HCT116 (cell line): ENCODE results near the gene LENG9. TPM values are rescaled to one million over a fixed set of nuclear protein-coding genes. Genes with fewer than 3 reads are reported as not detected.

Experiments used
- ATAC-seq: fragments of 200-7000 bp; cut with Tn5 transposase; 2 replicates; pipeline ENCODE4 v1.9.1; 2020; ENCODE audit warnings: mild to moderate bottlenecking, moderate library complexity
- BruUV-seq: library from RNA; stranded (reverse); fragments of 400-500 nt; replicated peaks from 2 replicates; lab custom pipeline; 2021; lab: Mats Ljungman, UMichigan
- CTCF ChIA-PET: fragments of 300-600 bp; sonication (Branson Sonifier 250); formaldehyde crosslinking; loops from one replicate; lab custom pipeline; 2021; ENCODE audit warnings: antibody characterized with exemption; lab: Charles Lee
- POLR2A ChIA-PET: fragments of 300-600, 350-600 bp; sonication (Branson Sonifier 250); formaldehyde crosslinking; loops from one replicate; lab custom pipeline; 2021; ENCODE audit warnings: antibody characterized with exemption; lab: Charles Lee
- RAD21 ChIA-PET, 2 experiments: fragments of 300-600 bp; sonication (Branson Sonifier 250); formaldehyde crosslinking; loops; one replicate each; lab custom pipeline; 2023; ENCODE audit warnings: low total read pairs in 2 of 2; ENCODE audit not compliant: uncharacterized antibody in 2 of 2, unreplicated experiment in 2 of 2, low non-redundant PET in 1 of 2; lab: Charles Lee
- DNase-seq: peaks from one replicate; pipeline ENCODE4 v3.0.0-alpha.2; 2010; ENCODE audit warnings: low read depth, low spot score
- H2AFZ ChIP-seq: fragments of 200-600 bp; shearing (Covaris generic), sonication (generic); 2 replicates; pipeline ENCODE4 v1.6.1; 2017; ENCODE audit warnings: low read depth, mixed run types, mixed read lengths, antibody characterized with exemption, low read length; ENCODE audit not compliant: poor library complexity, severe bottlenecking
- H3K27ac ChIP-seq: 2 replicates; pipeline ENCODE4 v1.5.1; 2012; ENCODE audit warnings: low read depth, low read length
- H3K27me3 ChIP-seq: fragments of 200-600 bp; sonication (generic); 2 replicates; pipeline ENCODE4 v1.6.1; 2016; ENCODE audit warnings: mixed run types, low read length, mixed read lengths; ENCODE audit not compliant: insufficient read depth
- H3K36me3 ChIP-seq, 2 experiments: fragments of 200-500 bp in 1 of 2; fragments of 200-600 bp in 1 of 2; sonication (Bioruptor generic) in 1 of 2; sonication (generic) in 1 of 2; 2 replicates each; pipeline versions ENCODE4 v1.5.1 to v1.6.1; 2014 to 2016; ENCODE audit warnings: low read length in 2 of 2, inconsistent platforms in 1 of 2, mixed read lengths in 1 of 2, mixed run types in 1 of 2; ENCODE audit not compliant: insufficient read depth in 2 of 2, control insufficient read depth in 1 of 2
- H3K4me1 ChIP-seq, 2 experiments: fragments of 200-600 bp in 1 of 2; sonication (generic) in 1 of 2; 2 replicates each; pipeline versions ENCODE4 v1.5.1 to v1.6.1; 2012 to 2017; ENCODE audit warnings: low read length in 2 of 2, inconsistent platforms in 1 of 2, mild to moderate bottlenecking in 1 of 2, mixed read lengths in 1 of 2, mixed run types in 1 of 2, moderate library complexity in 1 of 2; ENCODE audit not compliant: insufficient read depth in 2 of 2, control insufficient read depth in 1 of 2
- H3K4me2 ChIP-seq: fragments of 200-600 bp; sonication (generic); 2 replicates; pipeline ENCODE4 v1.6.1; 2017; ENCODE audit warnings: mixed run types, low read length, mixed read lengths
- H3K4me3 ChIP-seq, 2 experiments: fragments of 200-600 bp in 1 of 2; sonication (generic) in 1 of 2; replicated peaks in 1 of 2; 2 replicates each; pipeline ENCODE4 v1.5.1; 2011 to 2016; ENCODE audit warnings: low read length in 2 of 2, control low read depth in 1 of 2, low read depth in 1 of 2, mild to moderate bottlenecking in 1 of 2, mixed read lengths in 1 of 2, mixed run types in 1 of 2
- H3K79me2 ChIP-seq: fragments of 200-600 bp; sonication (generic); 2 replicates; pipeline ENCODE4 v1.6.1; 2017; ENCODE audit warnings: mild to moderate bottlenecking, mixed run types, low read length, moderate library complexity, mixed read lengths; ENCODE audit not compliant: insufficient read depth
- H3K9ac ChIP-seq: fragments of 200-600 bp; sonication (generic); 2 replicates; pipeline ENCODE4 v1.6.1; 2016; ENCODE audit warnings: low read length, mixed read lengths
- H3K9me2 ChIP-seq: fragments of 200-600 bp; sonication (generic), shearing (Covaris generic); 2 replicates; pipeline ENCODE4 v1.6.1; 2017; ENCODE audit warnings: mixed run types, mild to moderate bottlenecking, moderate library complexity; ENCODE audit not compliant: insufficient read depth
- H3K9me3 ChIP-seq, 2 experiments: fragments of 200-500 bp in 1 of 2; fragments of 200-600 bp in 1 of 2; sonication (Bioruptor generic) in 1 of 2; sonication (generic) in 1 of 2; 2 replicates each; pipeline ENCODE4 v1.6.1; 2014 to 2017; ENCODE audit warnings: low read length in 2 of 2, mixed read lengths in 2 of 2, inconsistent platforms in 1 of 2, low read depth in 1 of 2, mild to moderate bottlenecking in 1 of 2, mixed run types in 1 of 2, moderate library complexity in 1 of 2; ENCODE audit not compliant: control insufficient read depth in 1 of 2, insufficient read depth in 1 of 2
- H4K20me1 ChIP-seq: fragments of 200-600 bp; sonication (generic), shearing (Covaris generic); 2 replicates; pipeline ENCODE4 v1.6.1; 2017; ENCODE audit warnings: mixed run types, mild to moderate bottlenecking, moderate library complexity; ENCODE audit not compliant: insufficient read depth
- CBX3 ChIP-seq: IDR thresholded peaks from 2 replicates; pipeline ENCODE4 v1.6.1; 2012; ENCODE audit warnings: low read depth
- CEBPB ChIP-seq: IDR thresholded peaks from 2 replicates; pipeline ENCODE4 v1.6.1; 2012; ENCODE audit warnings: low read depth
- EGR1 ChIP-seq: IDR thresholded peaks from 2 replicates; pipeline ENCODE4 v1.6.1; 2012; ENCODE audit warnings: low read depth
- ELF1 ChIP-seq: IDR thresholded peaks from 2 replicates; pipeline ENCODE4 v1.6.1; 2012; ENCODE audit warnings: low read depth, borderline replicate concordance
- EZH2 ChIP-seq: fragments of 200-600 bp; sonication (generic); IDR thresholded peaks from 2 replicates; pipeline ENCODE4 v1.6.1; 2017; ENCODE audit warnings: antibody characterized with exemption, mixed run types
- EZH2phosphoT487 ChIP-seq: fragments of 200-600 bp; IDR thresholded peaks from 2 replicates; pipeline ENCODE4 v1.6.1; 2018; ENCODE audit warnings: antibody characterized with exemption, borderline replicate concordance
- FOSL1 ChIP-seq: IDR thresholded peaks from 2 replicates; pipeline ENCODE4 v1.6.1; 2012; ENCODE audit warnings: low read depth
- POLR2AphosphoS5 ChIP-seq: IDR thresholded peaks from 2 replicates; pipeline ENCODE4 v1.6.1; 2011; ENCODE audit warnings: mild to moderate bottlenecking, low read depth, low read length, moderate library complexity
- RAD21 ChIP-seq: IDR thresholded peaks from 2 replicates; pipeline ENCODE4 v1.6.1; 2012; ENCODE audit warnings: low read depth, mild to moderate bottlenecking
- SP1 ChIP-seq: IDR thresholded peaks from 2 replicates; pipeline ENCODE4 v1.6.1; 2012; ENCODE audit warnings: low read depth
- TCF7L2 ChIP-seq: IDR thresholded peaks from 2 replicates; pipeline ENCODE4 v1.7.0; 2011; ENCODE audit warnings: borderline replicate concordance, inconsistent platforms; ENCODE audit not compliant: insufficient read depth, insufficient read length; ENCODE audit errors: extremely low read depth
- ZFX ChIP-seq: fragments of 450-650 bp; IDR thresholded peaks from 2 replicates; pipeline ENCODE4 v1.6.1; 2017
- intact Hi-C: fragments of 100-400 bp; cut with micrococcal nuclease; formaldehyde crosslinking; loops from 2 replicates; pipeline ENCODE4 v1.10.0; 2022
- total RNA-seq: library from RNA; stranded (reverse); gene quantifications from one replicate; pipeline ENCODE4 v1.2.1, GENCODE V29; 2021; ENCODE audit not compliant: unreplicated experiment
- TF ChIP-seq, protein P1 (sequence below): IDR thresholded peaks from 2 replicates; pipeline ENCODE4 v1.6.1; 2012
- TF ChIP-seq, protein P2 (sequence below): IDR thresholded peaks from 2 replicates; pipeline ENCODE4 v1.6.1; 2011; ENCODE audit warnings: mild to moderate bottlenecking, low read length, moderate library complexity; ENCODE audit not compliant: insufficient replicate concordance; ENCODE audit errors: extremely low read depth
- TF ChIP-seq, protein P3 (sequence below): IDR thresholded peaks from 2 replicates; pipeline ENCODE4 v1.6.1; 2012; ENCODE audit warnings: low read depth

LENG9 gene
- total RNA-seq, 1 experiment from 2014 or later = 9.0 TPM

DNA sequence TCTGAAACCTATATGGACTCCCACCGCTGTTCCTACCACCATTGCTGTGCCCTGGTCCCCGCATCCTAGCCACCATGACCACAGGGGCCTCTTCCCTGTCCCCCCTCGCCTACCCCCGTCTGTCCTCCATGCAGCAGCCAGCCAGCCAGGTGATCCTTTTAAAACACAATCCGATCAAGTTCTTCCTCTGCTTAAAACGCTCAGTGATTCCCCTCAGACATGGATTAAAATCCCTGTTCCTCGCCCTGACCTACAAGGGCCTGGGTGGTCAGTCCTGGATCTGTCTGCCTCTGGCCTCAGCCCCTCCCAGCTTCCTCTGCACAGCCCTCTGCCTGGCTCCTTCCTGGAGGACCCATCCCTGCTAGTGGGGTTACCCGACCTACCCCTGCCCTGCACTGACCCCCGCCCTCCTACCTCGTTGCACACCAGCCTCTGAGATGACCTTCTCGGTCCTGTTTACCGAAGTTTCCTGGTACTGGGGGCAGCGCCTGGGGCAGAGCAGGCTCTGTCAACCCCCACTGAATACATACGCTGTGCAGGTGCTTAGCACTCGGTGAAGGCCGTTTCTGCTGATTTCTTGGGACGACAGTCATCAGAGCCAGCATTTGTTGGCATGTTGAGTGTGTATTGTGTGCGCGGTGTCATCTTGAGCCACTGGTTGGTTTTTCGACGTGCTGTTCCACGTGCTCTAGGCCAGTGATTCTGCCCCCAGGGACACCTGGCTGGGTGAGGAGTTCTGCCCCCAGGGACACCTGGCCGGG, 29.3 kb downstream of the LENG9 start:
- intact Hi-C loops = no loop called here
- ATAC-seq (no peak), DNase-seq (no peak)
- 0 out of 2 replicates have a peak, but pooled peaks have one; percentile 15 for TF ChIP-seq POLR2AphosphoS5
- no peak for TF ChIP-seq RAD21
- Histone ChIP-seq H3K9me2 (no peaks in the 10 kb centered on the region), H3K9me3 (no peaks in the 10 kb centered on the region), H3K27ac (no peak overlapping the region), H3K79me2 (no peaks in the 10 kb centered on the region), H3K4me1 (peaks cover 29 to 41% of the 10 kb centered on the region in 2 experiments), H4K20me1 (no peaks in the 10 kb centered on the region), H3K9ac (no peak overlapping the region), H2AFZ (no peak overlapping the region), H3K36me3 (peaks cover 0 to 5% of the 10 kb centered on the region in 2 experiments; a peak in 1 of 4 replicates), H3K4me3 (no peak overlapping the region), H3K4me2 (no peak overlapping the region), H3K27me3 (no peaks in the 10 kb centered on the region)
- POLR2A ChIA-PET = no interaction called here
- no TSS peak for BruUV-seq
- RAD21 ChIA-PET = no interaction called here
- CTCF ChIA-PET = no interaction called here

DNA sequence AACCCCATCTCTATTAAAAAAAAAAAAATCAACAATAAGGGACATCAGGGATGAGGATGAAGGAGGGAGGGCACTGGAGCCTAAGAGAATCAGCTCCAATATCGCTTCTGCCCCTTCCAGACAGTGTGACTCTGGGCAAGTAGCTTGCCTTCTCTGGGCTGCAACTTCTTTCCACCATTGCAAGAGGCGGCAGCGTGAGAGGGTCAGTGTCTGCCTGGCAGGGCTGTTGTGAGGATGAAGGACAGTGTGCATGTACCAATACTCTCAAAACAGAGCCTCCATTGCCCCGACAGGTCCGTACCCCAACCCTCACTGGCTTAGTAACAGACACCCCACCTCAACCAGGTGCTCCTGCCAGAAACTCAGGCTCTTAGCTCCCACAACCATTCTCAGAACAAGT, 29.9 kb downstream of the LENG9 start:
- Histone ChIP-seq H3K79me2 (no peaks in the 10 kb centered on the region), H3K36me3 (peaks cover 0 to under 1% of the 10 kb centered on the region in 2 experiments; a peak in 1 of 4 replicates), H3K27me3 (no peaks in the 10 kb centered on the region), H3K4me3 (no peak overlapping the region), H3K9ac (no peak overlapping the region), H3K9me3 (no peaks in the 10 kb centered on the region), H2AFZ (no peak overlapping the region), H3K9me2 (no peaks in the 10 kb centered on the region), H3K27ac (no peak overlapping the region), H3K4me1 (peaks cover 29 to 36% of the 10 kb centered on the region in 2 experiments), H4K20me1 (no peaks in the 10 kb centered on the region), H3K4me2 (no peak overlapping the region)
- ChIA-PET CTCF (no interaction called here), POLR2A (no interaction called here), RAD21 (no interaction called here)
- BruUV-seq = no TSS peak
- intact Hi-C loops = no loop called here
- no peak for DNase-seq
- no peak for ATAC-seq
- TF ChIP-seq ZFX = no peak
- TF ChIP-seq EGR1 = no peak
- TF ChIP-seq POLR2AphosphoS5 = no peak
- TF ChIP-seq EZH2 = no peak
- TF ChIP-seq CEBPB = no peak
- TF ChIP-seq CBX3 = no peak
- TF ChIP-seq EZH2phosphoT487 = no peak
- TF ChIP-seq TCF7L2 = no peak
- no peak for TF ChIP-seq SP1
- no peak for TF ChIP-seq RAD21
- TF ChIP-seq, protein P1, sequence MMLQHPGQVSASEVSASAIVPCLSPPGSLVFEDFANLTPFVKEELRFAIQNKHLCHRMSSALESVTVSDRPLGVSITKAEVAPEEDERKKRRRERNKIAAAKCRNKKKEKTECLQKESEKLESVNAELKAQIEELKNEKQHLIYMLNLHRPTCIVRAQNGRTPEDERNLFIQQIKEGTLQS = no peak
- no peak for TF ChIP-seq ELF1
- TF ChIP-seq, protein P2, sequence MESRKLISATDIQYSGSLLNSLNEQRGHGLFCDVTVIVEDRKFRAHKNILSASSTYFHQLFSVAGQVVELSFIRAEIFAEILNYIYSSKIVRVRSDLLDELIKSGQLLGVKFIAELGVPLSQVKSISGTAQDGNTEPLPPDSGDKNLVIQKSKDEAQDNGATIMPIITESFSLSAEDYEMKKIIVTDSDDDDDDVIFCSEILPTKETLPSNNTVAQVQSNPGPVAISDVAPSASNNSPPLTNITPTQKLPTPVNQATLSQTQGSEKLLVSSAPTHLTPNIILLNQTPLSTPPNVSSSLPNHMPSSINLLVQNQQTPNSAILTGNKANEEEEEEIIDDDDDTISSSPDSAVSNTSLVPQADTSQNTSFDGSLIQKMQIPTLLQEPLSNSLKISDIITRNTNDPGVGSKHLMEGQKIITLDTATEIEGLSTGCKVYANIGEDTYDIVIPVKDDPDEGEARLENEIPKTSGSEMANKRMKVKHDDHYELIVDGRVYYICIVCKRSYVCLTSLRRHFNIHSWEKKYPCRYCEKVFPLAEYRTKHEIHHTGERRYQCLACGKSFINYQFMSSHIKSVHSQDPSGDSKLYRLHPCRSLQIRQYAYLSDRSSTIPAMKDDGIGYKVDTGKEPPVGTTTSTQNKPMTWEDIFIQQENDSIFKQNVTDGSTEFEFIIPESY = no peak
- TF ChIP-seq, protein P3, sequence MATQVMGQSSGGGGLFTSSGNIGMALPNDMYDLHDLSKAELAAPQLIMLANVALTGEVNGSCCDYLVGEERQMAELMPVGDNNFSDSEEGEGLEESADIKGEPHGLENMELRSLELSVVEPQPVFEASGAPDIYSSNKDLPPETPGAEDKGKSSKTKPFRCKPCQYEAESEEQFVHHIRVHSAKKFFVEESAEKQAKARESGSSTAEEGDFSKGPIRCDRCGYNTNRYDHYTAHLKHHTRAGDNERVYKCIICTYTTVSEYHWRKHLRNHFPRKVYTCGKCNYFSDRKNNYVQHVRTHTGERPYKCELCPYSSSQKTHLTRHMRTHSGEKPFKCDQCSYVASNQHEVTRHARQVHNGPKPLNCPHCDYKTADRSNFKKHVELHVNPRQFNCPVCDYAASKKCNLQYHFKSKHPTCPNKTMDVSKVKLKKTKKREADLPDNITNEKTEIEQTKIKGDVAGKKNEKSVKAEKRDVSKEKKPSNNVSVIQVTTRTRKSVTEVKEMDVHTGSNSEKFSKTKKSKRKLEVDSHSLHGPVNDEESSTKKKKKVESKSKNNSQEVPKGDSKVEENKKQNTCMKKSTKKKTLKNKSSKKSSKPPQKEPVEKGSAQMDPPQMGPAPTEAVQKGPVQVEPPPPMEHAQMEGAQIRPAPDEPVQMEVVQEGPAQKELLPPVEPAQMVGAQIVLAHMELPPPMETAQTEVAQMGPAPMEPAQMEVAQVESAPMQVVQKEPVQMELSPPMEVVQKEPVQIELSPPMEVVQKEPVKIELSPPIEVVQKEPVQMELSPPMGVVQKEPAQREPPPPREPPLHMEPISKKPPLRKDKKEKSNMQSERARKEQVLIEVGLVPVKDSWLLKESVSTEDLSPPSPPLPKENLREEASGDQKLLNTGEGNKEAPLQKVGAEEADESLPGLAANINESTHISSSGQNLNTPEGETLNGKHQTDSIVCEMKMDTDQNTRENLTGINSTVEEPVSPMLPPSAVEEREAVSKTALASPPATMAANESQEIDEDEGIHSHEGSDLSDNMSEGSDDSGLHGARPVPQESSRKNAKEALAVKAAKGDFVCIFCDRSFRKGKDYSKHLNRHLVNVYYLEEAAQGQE = no peak
- TF ChIP-seq FOSL1 = no peak
